Measurements from ENCODE around the gene TBRG4. TPM values are rescaled to one million over a fixed set of nuclear protein-coding genes. Genes with fewer than 3 reads are reported as not detected.
A peak's percentile ranks its signal among the peaks of the same experiment; 100 is the strongest.

Gene TBRG4
- total RNA-seq, 6 experiments from 2014 or later: 53.8 to 68.1 (median 61.2) TPM

DNA sequence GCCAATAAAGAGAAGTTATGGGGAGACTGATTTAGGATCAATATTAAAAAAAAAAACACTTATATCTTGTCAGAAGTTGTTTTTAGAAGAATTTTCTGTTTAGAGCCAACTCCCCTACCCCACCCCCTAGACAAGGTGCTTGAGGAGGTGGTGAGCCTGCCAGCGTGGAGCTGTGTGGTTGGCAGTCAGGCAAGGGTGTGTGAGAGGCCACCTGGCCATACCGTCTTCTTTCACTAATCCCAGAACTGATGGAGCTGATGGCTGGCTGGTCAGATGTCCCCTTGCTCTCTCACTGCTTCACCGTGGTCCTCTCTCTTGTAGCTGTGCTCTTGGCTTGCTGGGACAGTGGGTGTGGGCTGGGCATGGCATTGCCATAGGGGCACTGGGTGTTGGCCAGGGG lies 57.1 kb downstream of the TBRG4 start:
- no peak for TF ChIP-seq CTCF (IDR thresholded peaks at IDR 0.05)

GRCh38 chr7:45053941-45054340 lies 57.6 kb downstream of the TBRG4 start:
- TF ChIP-seq CTCF (IDR thresholded peaks at IDR 0.05): no peak
- peaks cover 7% of the 10 kb centered on the region; the same call in 1 of the 2 replicates for H3K4me1 Mint-ChIP-seq (ENCODE audit: low read depth)

More for the DNA sequence above, 57.1 kb downstream of the TBRG4 start:
- Mint-ChIP-seq H3K36me3 (ENCODE audit: low read depth) (peaks cover 7% of the 10 kb centered on the region), H3K4me3 (no peak overlapping the region), H3K27ac (0 out of 2 replicates have a peak overlapping the region, but pooled peaks have one; percentile 16), H3K27me3 (ENCODE audit: insufficient read depth) (no peaks in the 10 kb centered on the region; the same call in 1 of the 2 replicates), H3K9me3 (no peaks in the 10 kb centered on the region), H3K4me1 (ENCODE audit: low read depth) (peaks cover 7% of the 10 kb centered on the region; the same call in 1 of the 2 replicates)
- DNase-seq: no peak

DNA sequence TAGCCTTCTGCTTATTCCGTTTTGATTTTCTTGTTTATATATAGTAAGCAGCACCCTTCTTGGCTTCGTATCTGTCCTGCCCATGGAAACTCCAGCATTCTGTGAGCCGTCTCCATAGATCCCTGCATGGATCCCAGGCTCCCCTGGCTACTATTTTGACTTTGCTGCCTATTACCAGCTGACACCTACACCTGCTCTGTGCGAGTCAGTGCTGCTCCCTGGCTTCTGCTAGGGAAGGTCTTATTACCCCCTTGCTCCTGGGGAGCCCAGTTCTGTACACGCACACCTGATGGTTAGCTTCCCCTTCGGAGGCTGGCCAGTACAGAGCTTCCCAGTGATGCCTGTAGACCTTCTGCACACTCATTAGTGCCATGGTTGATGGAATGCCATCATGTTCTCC lies 58.1 kb downstream of the TBRG4 start:
- H3K9me3 Mint-ChIP-seq: no peaks in the 10 kb centered on the region
- H3K27ac Mint-ChIP-seq: no peak overlapping the region
- H3K36me3 Mint-ChIP-seq (ENCODE audit: low read depth): peaks cover 7% of the 10 kb centered on the region
- DNase-seq: no peak
- TF ChIP-seq CTCF (IDR thresholded peaks at IDR 0.05): no peak
- H3K4me3 Mint-ChIP-seq: no peak overlapping the region
- no peaks in the 10 kb centered on the region; the same call in 1 of the 2 replicates for H3K27me3 Mint-ChIP-seq (ENCODE audit: insufficient read depth)
- peaks cover 7% of the 10 kb centered on the region; the same call in 1 of the 2 replicates for H3K4me1 Mint-ChIP-seq (ENCODE audit: low read depth)

More at GRCh38 chr7:45053941-45054340, 57.6 kb downstream of the TBRG4 start:
- DNase-seq: no peak
- Mint-ChIP-seq H3K9me3 (no peaks in the 10 kb centered on the region), H3K4me3 (no peak overlapping the region), H3K27me3 (ENCODE audit: insufficient read depth) (no peaks in the 10 kb centered on the region; the same call in 1 of the 2 replicates), H3K36me3 (ENCODE audit: low read depth) (peaks cover 7% of the 10 kb centered on the region), H3K27ac (no peak overlapping the region)

- peaks cover 7% of the 10 kb centered on the region; the same call in 1 of the 2 replicates for H3K4me1 Mint-ChIP-seq (ENCODE audit: low read depth)
- no peaks in the 10 kb centered on the region for H3K9me3 Mint-ChIP-seq
- no peaks in the 10 kb centered on the region; the same call in 1 of the 2 replicates for H3K27me3 Mint-ChIP-seq (ENCODE audit: insufficient read depth)
- peaks cover 7% of the 10 kb centered on the region for H3K36me3 Mint-ChIP-seq (ENCODE audit: low read depth)
- no peak for DNase-seq
- no peak overlapping the region for H3K27ac Mint-ChIP-seq
- no peak overlapping the region for H3K4me3 Mint-ChIP-seq
- TF ChIP-seq CTCF (IDR thresholded peaks at IDR 0.05): no peak
Measured at GRCh38 chr7:45052011-45052410, 59.5 kb downstream of the TBRG4 start.

- Mint-ChIP-seq H3K36me3 (ENCODE audit: low read depth) (peaks cover 5% of the 10 kb centered on the region; the same call in 1 of the 2 replicates), H3K4me3 (no peak overlapping the region), H3K4me1 (ENCODE audit: low read depth) (peaks cover 7% of the 10 kb centered on the region; the same call in 1 of the 2 replicates), H3K27me3 (ENCODE audit: insufficient read depth) (no peaks in the 10 kb centered on the region; the same call in 1 of the 2 replicates), H3K27ac (no peak overlapping the region), H3K9me3 (no peaks in the 10 kb centered on the region)
- DNase-seq: no peak
- no peak for TF ChIP-seq CTCF (IDR thresholded peaks at IDR 0.05)
Measured at GRCh38 chr7:45050198-45050597, 61.3 kb downstream of the TBRG4 start.

Other genes with a start within 250 kb of the TBRG4 start
- 10 to 100 TPM; 22.2 to 32.2 (median 26.0) TPM for gene PURB, start 226.2 kb downstream of the TBRG4 start, total RNA-seq (2021; fragmentation: NEBNext Ultra II Directional; extraction: Animal tissue kit (Norgen Biotek cat#: 25700))
- not detected for gene MYO1G, start 132.7 kb downstream of the TBRG4 start, total RNA-seq (2021; fragmentation: NEBNext Ultra II Directional; extraction: Animal tissue kit (Norgen Biotek cat#: 25700))
- gene CCM2, start 111.5 kb downstream of the TBRG4 start, total RNA-seq (2021; fragmentation: NEBNext Ultra II Directional; extraction: Animal tissue kit (Norgen Biotek cat#: 25700)): 10 to 100 TPM; 50.3 to 57.4 (median 52.7) TPM
- gene NACAD, start 22.7 kb downstream of the TBRG4 start, total RNA-seq (2021; fragmentation: NEBNext Ultra II Directional; extraction: Animal tissue kit (Norgen Biotek cat#: 25700)): 10 to 100 TPM in 2 of 6 experiments, 1 to 10 TPM in 4; 5.5 to 10.5 (median 9.6) TPM
- gene RAMP3, start 46.1 kb upstream of the TBRG4 start, total RNA-seq (2021; fragmentation: NEBNext Ultra II Directional; extraction: Animal tissue kit (Norgen Biotek cat#: 25700)): not detected